CD14-positive monocyte (primary cell): ENCODE results near the gene BRMS1. TPM values are rescaled to one million over a fixed set of nuclear protein-coding genes. Genes with fewer than 3 reads are reported as not detected.
A peak's percentile ranks its signal among the peaks of the same experiment; 100 is the strongest.

Source experiments
- DNase-seq, 3 donors: peaks; one replicate each; pipeline ENCODE4 v3.0.0-alpha.2; 2011 to 2022
- H2AFZ ChIP-seq: 2 replicates; pipeline ENCODE4 v1.6.0; 2012; ENCODE audit warnings: mild to moderate bottlenecking, low read depth, low read length, inconsistent platforms; ENCODE audit not compliant: insufficient read depth, poor library complexity, severe bottlenecking
- H3K27ac ChIP-seq, 2 donors: 1 replicate in 1 of 2; 2 replicates in 1 of 2; pipeline ENCODE4 v1.5.1; 2012 to 2013; ENCODE audit warnings: low read length in 2 of 2, control low read depth in 1 of 2, inconsistent platforms in 1 of 2, low read depth in 1 of 2, mild to moderate bottlenecking in 1 of 2
- H3K27me3 ChIP-seq, 2 donors: one replicate each; pipeline versions ENCODE4 v1.6.0 to v1.6.1; 2011 to 2013; ENCODE audit warnings: low read length in 2 of 2; ENCODE audit not compliant: control insufficient read depth in 2 of 2, insufficient read depth in 2 of 2
- H3K36me3 ChIP-seq, 2 donors: replicated peaks in 1 of 2; 1 replicate in 1 of 2; 2 replicates in 1 of 2; pipeline versions ENCODE4 v1.5.1 to v1.6.1; 2012 to 2013; ENCODE audit warnings: low read length in 2 of 2, control low read depth in 1 of 2, inconsistent platforms in 1 of 2, mild to moderate bottlenecking in 1 of 2; ENCODE audit not compliant: insufficient read depth in 2 of 2, control insufficient read depth in 1 of 2
- H3K4me1 ChIP-seq, 2 donors: 1 replicate in 1 of 2; 2 replicates in 1 of 2; pipeline versions ENCODE4 v1.5.1 to v1.6.1; 2012 to 2013; ENCODE audit warnings: low read length in 2 of 2, control low read depth in 1 of 2, inconsistent platforms in 1 of 2, mild to moderate bottlenecking in 1 of 2, moderate library complexity in 1 of 2; ENCODE audit not compliant: insufficient read depth in 2 of 2, control insufficient read depth in 1 of 2
- H3K4me2 ChIP-seq: replicated peaks from 2 replicates; pipeline ENCODE3; 2012; ENCODE audit warnings: low read length, moderate library complexity, mild to moderate bottlenecking; ENCODE audit not compliant: poor library complexity, severe bottlenecking; ENCODE audit errors: extremely low read depth
- H3K4me3 ChIP-seq, 3 experiments: fragments of 200-600 bp in 1 of 3; sonication (generic) in 1 of 3; replicated peaks in 1 of 3; 1 replicate in 2 of 3; 2 replicates in 1 of 3; pipeline ENCODE4 v1.5.1; 2011 to 2013; ENCODE audit warnings: low read length in 3 of 3, mild to moderate bottlenecking in 3 of 3, control low read depth in 2 of 3, low read depth in 2 of 3, inconsistent platforms in 1 of 3, moderate library complexity in 1 of 3
- H3K79me2 ChIP-seq: 2 replicates; pipeline ENCODE4 v1.6.0; 2012; ENCODE audit warnings: mild to moderate bottlenecking, control low read depth, inconsistent platforms, low read length, moderate library complexity; ENCODE audit not compliant: insufficient read depth
- H3K9ac ChIP-seq: 2 replicates; pipeline ENCODE4 v1.6.0; 2017; ENCODE audit warnings: low read length, mild to moderate bottlenecking; ENCODE audit not compliant: insufficient read depth, poor library complexity, severe bottlenecking
- H3K9me3 ChIP-seq, 2 donors: replicated peaks in 1 of 2; 1 replicate in 1 of 2; 2 replicates in 1 of 2; pipeline versions ENCODE4 v1.5.1 to v1.6.1; 2012 to 2013; ENCODE audit warnings: low read length in 2 of 2, control low read depth in 1 of 2; ENCODE audit not compliant: control insufficient read depth in 1 of 2, insufficient read depth in 1 of 2
- H4K20me1 ChIP-seq: 2 replicates; pipeline ENCODE4 v1.6.0; 2012; ENCODE audit warnings: mild to moderate bottlenecking, low read length, control low read depth, moderate library complexity; ENCODE audit not compliant: insufficient read depth
- H3K27ac Mint-ChIP-seq, 7 donors: one replicate each; pipeline ENCODE4 v1.8.0; 2020; ENCODE audit warnings: mild to moderate bottlenecking in 7 of 7, mixed read lengths in 7 of 7, moderate library complexity in 6 of 7, inconsistent platforms in 2 of 7
- H3K27me3 Mint-ChIP-seq, 3 donors: one replicate each; pipeline ENCODE4 v1.8.0; 2021 to 2022; ENCODE audit warnings: low read depth in 3 of 3, mild to moderate bottlenecking in 3 of 3, mixed read lengths in 3 of 3, moderate library complexity in 3 of 3, inconsistent platforms in 1 of 3
- H3K36me3 Mint-ChIP-seq, 2 donors: one replicate each; pipeline ENCODE4 v1.8.0; 2020; ENCODE audit warnings: mixed read lengths in 2 of 2, inconsistent platforms in 1 of 2, mild to moderate bottlenecking in 1 of 2
- H3K4me1 Mint-ChIP-seq: one replicate; pipeline ENCODE4 v1.8.0; 2020; ENCODE audit warnings: mild to moderate bottlenecking, mixed read lengths
- H3K4me3 Mint-ChIP-seq, 2 donors: one replicate each; pipeline ENCODE4 v1.8.0; 2020; ENCODE audit warnings: mild to moderate bottlenecking in 2 of 2, mixed read lengths in 2 of 2, moderate library complexity in 1 of 2
- H3K9me3 Mint-ChIP-seq, 7 donors: one replicate each; pipeline ENCODE4 v1.8.0; 2020 to 2022; ENCODE audit warnings: mixed read lengths in 7 of 7, mild to moderate bottlenecking in 6 of 7, moderate library complexity in 6 of 7, inconsistent platforms in 2 of 7
- WGBS: methylation state at CpG from one replicate; pipeline ENCODE4 v1.1.5; 2013; ENCODE audit warnings: missing lambda C conversion rate; ENCODE audit not compliant: insufficient coverage; 5-methylcytosine and 5-hydroxymethylcytosine counted together
- intact Hi-C, 2 donors: fragments of 100-400 bp; cut with micrococcal nuclease; formaldehyde crosslinking; loops; one replicate each; pipeline versions ENCODE4 v1.15.0 to v1.15.1; 2023
- polyA plus RNA-seq, 3 donors: library from polyadenylated mRNA; depleted of rRNA in 1 of 3; unstranded in 2 of 3; stranded (reverse) in 1 of 3; fragments of 300-500 nt in 2 of 3; fragments of >200 nt in 1 of 3; fragmentation: Illumina TruSeq in 2 of 3; gene quantifications; 1 replicate in 2 of 3; 2 replicates in 1 of 3; pipeline ENCODE4 v1.2.3, GENCODE V29; 2012 to 2021
- TF ChIP-seq, protein P1 (sequence below): fragments of 200-600 bp; IDR thresholded peaks from one replicate; pipeline ENCODE4 v1.8.0; 2022; ENCODE audit warnings: antibody characterized with exemption, mild to moderate bottlenecking

BRMS1 gene
- polyA plus RNA-seq, 3 donors = 49.0 to 65.2 (median 62.0) TPM

DNA sequence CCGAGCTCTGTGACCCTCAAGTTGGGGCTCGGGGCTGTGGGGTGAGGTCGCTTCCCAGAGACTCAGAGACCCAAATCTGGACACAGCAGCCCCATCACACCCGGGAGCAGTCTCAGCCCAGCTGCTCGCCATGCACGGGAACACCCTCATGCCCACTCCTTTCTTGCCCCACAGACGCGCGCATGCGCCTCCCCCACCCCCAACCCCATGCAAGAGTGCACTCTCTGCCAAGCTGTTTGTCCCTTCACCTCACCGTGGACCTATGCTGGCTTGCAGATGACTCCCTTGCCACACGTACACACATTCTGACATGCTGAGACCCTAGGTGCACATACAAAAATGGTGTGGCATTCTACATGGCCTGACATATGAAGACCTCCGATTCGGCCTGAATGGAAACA, 27.6 kb downstream of the BRMS1 start:
- H3K79me2 ChIP-seq = no peaks in the 10 kb centered on the region
- H4K20me1 ChIP-seq = no peaks in the 10 kb centered on the region
- H3K4me3 ChIP-seq = peak overlapping the region in 1 of 3 experiments; percentile 44
- H3K4me3 Mint-ChIP-seq = peak overlapping the region; percentile 2 to 69
- H3K36me3 Mint-ChIP-seq = peaks cover 0 to 2% of the 10 kb centered on the region in 2 donors
- H3K4me2 ChIP-seq = peak overlapping the region; percentile 58
- TF ChIP-seq, protein P1, sequence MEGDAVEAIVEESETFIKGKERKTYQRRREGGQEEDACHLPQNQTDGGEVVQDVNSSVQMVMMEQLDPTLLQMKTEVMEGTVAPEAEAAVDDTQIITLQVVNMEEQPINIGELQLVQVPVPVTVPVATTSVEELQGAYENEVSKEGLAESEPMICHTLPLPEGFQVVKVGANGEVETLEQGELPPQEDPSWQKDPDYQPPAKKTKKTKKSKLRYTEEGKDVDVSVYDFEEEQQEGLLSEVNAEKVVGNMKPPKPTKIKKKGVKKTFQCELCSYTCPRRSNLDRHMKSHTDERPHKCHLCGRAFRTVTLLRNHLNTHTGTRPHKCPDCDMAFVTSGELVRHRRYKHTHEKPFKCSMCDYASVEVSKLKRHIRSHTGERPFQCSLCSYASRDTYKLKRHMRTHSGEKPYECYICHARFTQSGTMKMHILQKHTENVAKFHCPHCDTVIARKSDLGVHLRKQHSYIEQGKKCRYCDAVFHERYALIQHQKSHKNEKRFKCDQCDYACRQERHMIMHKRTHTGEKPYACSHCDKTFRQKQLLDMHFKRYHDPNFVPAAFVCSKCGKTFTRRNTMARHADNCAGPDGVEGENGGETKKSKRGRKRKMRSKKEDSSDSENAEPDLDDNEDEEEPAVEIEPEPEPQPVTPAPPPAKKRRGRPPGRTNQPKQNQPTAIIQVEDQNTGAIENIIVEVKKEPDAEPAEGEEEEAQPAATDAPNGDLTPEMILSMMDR = no peak
- no peaks in the 10 kb centered on the region for H3K9me3 ChIP-seq
- H3K27me3 ChIP-seq = no peaks in the 10 kb centered on the region
- peaks cover 47 to 55% of the 10 kb centered on the region in 2 donors for H3K4me1 ChIP-seq
- no peaks in the 10 kb centered on the region for H3K36me3 ChIP-seq
- 7% methylated on average over 14 of the region's 14 CpGs for WGBS
- H3K9ac ChIP-seq = no peak overlapping the region
- peaks cover 44% of the 10 kb centered on the region for H3K4me1 Mint-ChIP-seq
- H3K27ac Mint-ChIP-seq = peak overlapping the region; percentile 82 to 95 (median 94)
- H3K27me3 Mint-ChIP-seq = peaks cover 0 to 16% (median 13%) of the 10 kb centered on the region in 3 donors
- H3K9me3 Mint-ChIP-seq = peaks cover 0 to 9% (median 3%) of the 10 kb centered on the region in 7 donors
- DNase-seq = peak in 1 of 3 donors; percentile 34
- peak overlapping the region; percentile 53 for H2AFZ ChIP-seq
- intact Hi-C loops = loop anchor here in 1 of 2 donors (10.0 kb wide), 1 partner anchor 67 kb away; no protein-coding TSS in a partner anchor
- H3K27ac ChIP-seq = peak overlapping the region; percentile 79 to 83

DNA sequence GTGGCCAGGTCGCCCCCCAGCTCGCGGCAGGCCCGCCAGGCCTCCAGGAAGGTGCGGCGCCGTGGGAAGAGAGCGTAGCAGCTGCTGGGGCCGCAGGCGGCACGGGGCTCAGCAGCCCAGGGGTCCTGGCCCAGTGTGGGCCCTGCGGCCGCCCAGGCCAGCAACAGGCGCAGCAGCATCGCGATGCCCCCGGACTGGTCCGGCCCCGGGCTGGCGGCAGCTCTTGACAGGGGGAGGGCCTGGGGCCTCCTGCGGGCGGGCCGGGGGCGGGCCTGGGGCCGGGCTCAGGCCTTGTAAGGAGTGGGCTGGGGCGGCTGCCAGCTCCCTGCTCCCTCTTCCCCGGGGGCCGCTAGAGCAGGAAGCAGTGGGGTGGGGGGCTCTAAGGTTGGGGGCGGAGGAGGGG, 28.1 kb downstream of the BRMS1 start, which contains the start of gene CD248:
Gene CD248, minus strand, starts transcription at position 196 of the 403 bp plus-strand sequence. Its CDS starts 17 bp downstream, at position 179.
- Mint-ChIP-seq H3K27ac (peak within 1 kb of the TSS; percentile 88 to 96 (median 94)), H3K27me3 (peaks cover 0 to 16% (median 13%) of the 10 kb centered on the region in 3 donors), H3K36me3 (peaks cover 0 to 2% of the 10 kb centered on the region in 2 donors), H3K9me3 (peaks cover 0 to 9% (median 3%) of the 10 kb centered on the region in 7 donors), H3K4me3 (peak within 1 kb of the TSS; percentile 39 to 69), H3K4me1 (peaks cover 45% of the 10 kb centered on the region)
- no peaks in the 10 kb centered on the region for H4K20me1 ChIP-seq
- intact Hi-C loops = loop anchor here in 1 of 2 donors (10.0 kb wide), 1 partner anchor 68 kb away; no protein-coding TSS in a partner anchor
- no peaks in the 10 kb centered on the region for H3K27me3 ChIP-seq
- no peaks in the 10 kb centered on the region for H3K79me2 ChIP-seq
- peak within 1 kb of the TSS; percentile 53 for H2AFZ ChIP-seq
- H3K4me1 ChIP-seq = peaks cover 50 to 60% of the 10 kb centered on the region in 2 donors
- TF ChIP-seq, protein P1 = no peak
- WGBS = 15% methylated on average over 23 of the region's 29 CpGs
- peak within 1 kb of the TSS; percentile 58 for H3K4me2 ChIP-seq
- DNase-seq = no peak
- H3K27ac ChIP-seq = peak within 1 kb of the TSS; percentile 79 to 83
- no peaks in the 10 kb centered on the region for H3K9me3 ChIP-seq
- H3K36me3 ChIP-seq = no peaks in the 10 kb centered on the region
- H3K4me3 ChIP-seq = peak within 1 kb of the TSS in 1 of 3 experiments; percentile 44
- peak within 1 kb of the TSS; percentile 24 for H3K9ac ChIP-seq
